KOPT-K1 (cell line): ENCODE measurements around the gene TIGD1.

Experiments
- H3K27ac ChIP-seq: fragments of 200-600 bp; sonication (generic); 2 replicates; pipeline ENCODE4 v1.5.1; 2016; ENCODE audit warnings: antibody characterized with exemption, mild to moderate bottlenecking, low read depth, low read length; ENCODE audit not compliant: poor library complexity, severe bottlenecking
- H3K36me3 ChIP-seq: fragments of 200-600 bp; sonication (generic); 2 replicates; pipeline ENCODE4 v1.5.1; 2017; ENCODE audit warnings: antibody characterized with exemption, mild to moderate bottlenecking, low read length, moderate library complexity; ENCODE audit not compliant: insufficient read depth
- H3K9me3 ChIP-seq: fragments of 200-600 bp; sonication (generic); 2 replicates; pipeline ENCODE4 v1.5.1; 2017; ENCODE audit warnings: antibody characterized with exemption, low read length, mild to moderate bottlenecking; ENCODE audit not compliant: insufficient read depth, poor library complexity, severe bottlenecking

TIGD1 gene

GRCh38 chr2:232550354-232551249 is at the start of gene TIGD1, which contains the start of gene EIF4E2:
TSS of gene TIGD1 (minus strand) at chr2:232550557. CDS start at chr2:232549882, 675 bp downstream.
TSS of gene EIF4E2 (plus strand) at chr2:232550689. CDS start at chr2:232550725, 36 bp downstream.
- peak within 1 kb of the TSS; percentile 92 for H3K27ac ChIP-seq
- peaks cover 49% of the 10 kb centered on the region for H3K36me3 ChIP-seq
- H3K9me3 ChIP-seq: no peaks in the 10 kb centered on the region

- H3K36me3 ChIP-seq: no peaks in the 10 kb centered on the region
- no peaks in the 10 kb centered on the region for H3K9me3 ChIP-seq
- no peak overlapping the region for H3K27ac ChIP-seq
These were observed 47.9 kb upstream of the TIGD1 start for GRCh38 chr2:232598293-232598692.

- H3K27ac ChIP-seq: no peak overlapping the region
- H3K36me3 ChIP-seq: no peaks in the 10 kb centered on the region
- H3K9me3 ChIP-seq: no peaks in the 10 kb centered on the region
These were observed 47.2 kb upstream of the TIGD1 start for GRCh38 chr2:232597362-232598079.

- Histone ChIP-seq H3K36me3 (no peaks in the 10 kb centered on the region), H3K9me3 (no peaks in the 10 kb centered on the region), H3K27ac (no peak overlapping the region)
These were observed 43.6 kb upstream of the TIGD1 start for GRCh38 chr2:232593982-232594381.

- no peak overlapping the region for H3K27ac ChIP-seq
- no peaks in the 10 kb centered on the region for H3K36me3 ChIP-seq
- no peaks in the 10 kb centered on the region for H3K9me3 ChIP-seq
These were observed 42.5 kb upstream of the TIGD1 start for GRCh38 chr2:232592772-232593395.

GRCh38 chr2:232588680-232589585 is 38.6 kb upstream of the TIGD1 start:
- H3K36me3 ChIP-seq: no peaks in the 10 kb centered on the region
- H3K27ac ChIP-seq: no peak overlapping the region
- no peaks in the 10 kb centered on the region for H3K9me3 ChIP-seq

- Histone ChIP-seq H3K27ac (no peak overlapping the region), H3K9me3 (no peaks in the 10 kb centered on the region), H3K36me3 (no peaks in the 10 kb centered on the region)
These were observed 37.7 kb upstream of the TIGD1 start for GRCh38 chr2:232588031-232588430.

GRCh38 chr2:232587512-232587911 is 37.2 kb upstream of the TIGD1 start:
- Histone ChIP-seq H3K9me3 (no peaks in the 10 kb centered on the region), H3K27ac (no peak overlapping the region), H3K36me3 (no peaks in the 10 kb centered on the region)

- Histone ChIP-seq H3K27ac (no peak overlapping the region), H3K9me3 (no peaks in the 10 kb centered on the region), H3K36me3 (no peaks in the 10 kb centered on the region)
These were observed 36.7 kb upstream of the TIGD1 start for GRCh38 chr2:232586943-232587505.

- Histone ChIP-seq H3K9me3 (no peaks in the 10 kb centered on the region), H3K36me3 (peaks cover 16% of the 10 kb centered on the region; the same call in 1 of the 2 replicates), H3K27ac (no peak overlapping the region)
These were observed 33.9 kb upstream of the TIGD1 start for GRCh38 chr2:232584238-232584637.

- peaks cover 22% of the 10 kb centered on the region; the same call in 1 of the 2 replicates for H3K36me3 ChIP-seq
- H3K9me3 ChIP-seq: no peaks in the 10 kb centered on the region
- no peak overlapping the region for H3K27ac ChIP-seq
These were observed 31.4 kb upstream of the TIGD1 start for GRCh38 chr2:232581725-232582124.

- H3K36me3 ChIP-seq: peaks cover 22% of the 10 kb centered on the region; the same call in 1 of the 2 replicates
- H3K9me3 ChIP-seq: no peaks in the 10 kb centered on the region
- no peak overlapping the region for H3K27ac ChIP-seq
These were observed 30.3 kb upstream of the TIGD1 start for GRCh38 chr2:232580648-232580981.

- H3K27ac ChIP-seq: no peak overlapping the region
- peaks cover 39% of the 10 kb centered on the region; the same call in 1 of the 2 replicates for H3K36me3 ChIP-seq
- no peaks in the 10 kb centered on the region for H3K9me3 ChIP-seq
These were observed 28.3 kb upstream of the TIGD1 start for GRCh38 chr2:232578626-232579025.

GRCh38 chr2:232577841-232578240 is 27.5 kb upstream of the TIGD1 start:
- no peaks in the 10 kb centered on the region for H3K9me3 ChIP-seq
- H3K27ac ChIP-seq: no peak overlapping the region
- H3K36me3 ChIP-seq: peaks cover 47% of the 10 kb centered on the region; the same call in 1 of the 2 replicates
